Neutrophil (primary cell): ENCODE results near the gene NPLOC4.

Experiments used
- H3K27ac ChIP-seq: fragments of 200-600 bp; sonication (generic); 2 replicates; pipeline ENCODE4 v1.5.1; 2016; ENCODE audit warnings: mild to moderate bottlenecking, moderate library complexity
- H3K27me3 ChIP-seq: fragments of 200-600 bp; sonication (generic); 2 replicates; pipeline ENCODE4 v1.6.0; 2016; ENCODE audit warnings: mild to moderate bottlenecking
- H3K36me3 ChIP-seq: fragments of 200-600 bp; sonication (generic); 2 replicates; pipeline ENCODE4 v1.5.1; 2017
- H3K4me1 ChIP-seq, 2 experiments: fragments of 200-600 bp in 1 of 2; sonication (generic) in 1 of 2; 1 replicate in 1 of 2; 2 replicates in 1 of 2; pipeline versions ENCODE4 v1.5.1 to v1.6.1; 2013 to 2016; ENCODE audit warnings: low read depth in 1 of 2, low read length in 1 of 2, mild to moderate bottlenecking in 1 of 2, moderate library complexity in 1 of 2; ENCODE audit not compliant: control insufficient read depth in 1 of 2, insufficient read depth in 1 of 2
- H3K4me3 ChIP-seq, 2 experiments: fragments of 200-600 bp in 1 of 2; sonication (generic) in 1 of 2; 1 replicate in 1 of 2; 2 replicates in 1 of 2; pipeline ENCODE4 v1.5.1; 2013 to 2016; ENCODE audit warnings: low read depth in 1 of 2, low read length in 1 of 2, mild to moderate bottlenecking in 1 of 2, moderate library complexity in 1 of 2
- H3K9me3 ChIP-seq: fragments of 200-600 bp; sonication (generic); 2 replicates; pipeline ENCODE4 v1.5.1; 2016
- TF ChIP-seq, protein P1 (sequence below): fragments of 200-600 bp; sonication (generic); IDR thresholded peaks from 2 replicates; pipeline ENCODE4 v1.5.1; 2016; ENCODE audit warnings: antibody characterized with exemption

The NPLOC4 gene

DNA sequence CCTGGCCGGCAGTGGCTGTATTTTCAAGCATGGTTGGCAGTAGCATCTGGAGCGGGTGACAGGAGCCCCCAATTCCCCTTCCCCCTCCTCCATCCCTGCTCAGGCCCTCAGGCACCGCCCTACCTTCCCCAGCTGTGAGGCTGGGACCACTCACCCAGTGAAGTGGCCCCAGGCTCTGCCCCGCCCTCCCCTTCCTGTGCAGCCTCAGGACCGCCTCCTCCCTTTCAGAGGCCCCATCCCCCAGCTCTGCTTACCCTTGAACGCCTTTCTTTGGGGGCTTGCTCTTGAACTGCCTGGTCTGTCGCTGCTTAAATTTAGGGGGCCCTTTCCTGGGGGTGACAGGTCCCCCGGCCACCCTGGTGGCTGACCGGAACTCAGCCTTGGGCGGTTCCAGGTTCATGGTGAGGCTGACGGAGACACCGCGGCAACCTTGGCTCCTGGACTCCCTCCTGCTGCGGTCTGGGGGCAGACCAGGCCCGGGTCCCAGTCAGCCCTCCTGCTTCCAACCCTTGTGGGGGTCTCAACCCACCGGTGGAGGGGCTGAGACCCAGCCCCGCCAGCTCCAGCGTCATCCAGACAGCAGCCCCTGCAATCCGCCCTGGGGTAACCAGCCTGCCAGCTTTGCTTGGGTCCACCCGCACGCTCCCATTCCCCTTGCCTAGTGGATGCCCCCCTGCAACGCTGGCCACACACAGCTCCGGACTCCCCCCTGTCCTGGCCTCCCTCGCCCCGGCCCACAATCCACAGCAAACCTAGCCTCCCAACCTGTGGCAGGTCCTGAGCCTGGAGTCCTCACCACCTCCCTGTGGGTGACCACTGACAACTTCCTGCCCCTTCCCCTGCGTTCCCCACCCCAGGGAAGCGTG, 16.2 kb upstream of the NPLOC4 start:
- no peak overlapping the region for H3K27ac ChIP-seq

DNA sequence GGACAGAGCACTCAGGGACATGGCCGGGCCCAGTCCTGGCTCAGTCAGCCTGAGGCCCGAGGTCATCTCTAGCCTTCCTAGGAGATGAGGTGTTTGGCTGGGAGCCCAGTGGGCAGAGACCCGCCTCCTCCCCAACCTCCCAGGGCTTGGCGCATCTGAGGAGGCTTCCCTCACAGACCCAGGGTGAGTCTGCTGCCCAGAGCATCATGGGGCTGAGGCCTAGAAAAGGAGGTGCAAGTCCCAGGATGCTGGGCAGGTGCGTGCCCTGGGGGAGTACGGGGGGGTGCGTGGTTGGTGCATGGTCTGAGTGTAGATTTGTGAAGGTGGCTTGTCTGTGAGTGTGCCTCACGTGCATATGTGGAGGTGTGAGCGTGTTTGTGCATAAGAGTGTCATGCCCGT, 14.8 kb upstream of the NPLOC4 start:
- H3K27me3 ChIP-seq: peaks cover 56% of the 10 kb centered on the region
- H3K36me3 ChIP-seq: no peaks in the 10 kb centered on the region
- peaks cover 10% of the 10 kb centered on the region in 2 experiments for H3K4me1 ChIP-seq
- H3K27ac ChIP-seq: no peak overlapping the region
- peaks cover 7% of the 10 kb centered on the region for H3K9me3 ChIP-seq
- H3K4me3 ChIP-seq: no peak overlapping the region
- TF ChIP-seq, protein P1, sequence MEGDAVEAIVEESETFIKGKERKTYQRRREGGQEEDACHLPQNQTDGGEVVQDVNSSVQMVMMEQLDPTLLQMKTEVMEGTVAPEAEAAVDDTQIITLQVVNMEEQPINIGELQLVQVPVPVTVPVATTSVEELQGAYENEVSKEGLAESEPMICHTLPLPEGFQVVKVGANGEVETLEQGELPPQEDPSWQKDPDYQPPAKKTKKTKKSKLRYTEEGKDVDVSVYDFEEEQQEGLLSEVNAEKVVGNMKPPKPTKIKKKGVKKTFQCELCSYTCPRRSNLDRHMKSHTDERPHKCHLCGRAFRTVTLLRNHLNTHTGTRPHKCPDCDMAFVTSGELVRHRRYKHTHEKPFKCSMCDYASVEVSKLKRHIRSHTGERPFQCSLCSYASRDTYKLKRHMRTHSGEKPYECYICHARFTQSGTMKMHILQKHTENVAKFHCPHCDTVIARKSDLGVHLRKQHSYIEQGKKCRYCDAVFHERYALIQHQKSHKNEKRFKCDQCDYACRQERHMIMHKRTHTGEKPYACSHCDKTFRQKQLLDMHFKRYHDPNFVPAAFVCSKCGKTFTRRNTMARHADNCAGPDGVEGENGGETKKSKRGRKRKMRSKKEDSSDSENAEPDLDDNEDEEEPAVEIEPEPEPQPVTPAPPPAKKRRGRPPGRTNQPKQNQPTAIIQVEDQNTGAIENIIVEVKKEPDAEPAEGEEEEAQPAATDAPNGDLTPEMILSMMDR: no peak

More for the DNA sequence above, 16.2 kb upstream of the NPLOC4 start:
- TF ChIP-seq, protein P1: no peak
- Histone ChIP-seq H3K27me3 (peaks cover 42% of the 10 kb centered on the region), H3K9me3 (peaks cover 7% of the 10 kb centered on the region), H3K4me1 (peaks cover 10% of the 10 kb centered on the region in 2 experiments), H3K36me3 (no peaks in the 10 kb centered on the region), H3K4me3 (peak overlapping the region; percentile 37 to 50)

- TF ChIP-seq, protein P1: no peak
- no peak overlapping the region for H3K4me3 ChIP-seq
- H3K27ac ChIP-seq: no peak overlapping the region
- peaks cover 7% of the 10 kb centered on the region for H3K9me3 ChIP-seq
- H3K36me3 ChIP-seq: no peaks in the 10 kb centered on the region
- peaks cover 61% of the 10 kb centered on the region for H3K27me3 ChIP-seq
- peaks cover 10% of the 10 kb centered on the region in 2 experiments for H3K4me1 ChIP-seq
Measured at GRCh38 chr17:81650951-81651350, 14.0 kb upstream of the NPLOC4 start.

- Histone ChIP-seq H3K4me1 (peaks cover 9 to 10% of the 10 kb centered on the region in 2 experiments), H3K36me3 (no peaks in the 10 kb centered on the region), H3K27me3 (peaks cover 63% of the 10 kb centered on the region), H3K9me3 (peaks cover 7% of the 10 kb centered on the region), H3K4me3 (no peak overlapping the region), H3K27ac (no peak overlapping the region)
- TF ChIP-seq, protein P1: no peak
Measured at GRCh38 chr17:81648707-81649085, 11.8 kb upstream of the NPLOC4 start.

DNA sequence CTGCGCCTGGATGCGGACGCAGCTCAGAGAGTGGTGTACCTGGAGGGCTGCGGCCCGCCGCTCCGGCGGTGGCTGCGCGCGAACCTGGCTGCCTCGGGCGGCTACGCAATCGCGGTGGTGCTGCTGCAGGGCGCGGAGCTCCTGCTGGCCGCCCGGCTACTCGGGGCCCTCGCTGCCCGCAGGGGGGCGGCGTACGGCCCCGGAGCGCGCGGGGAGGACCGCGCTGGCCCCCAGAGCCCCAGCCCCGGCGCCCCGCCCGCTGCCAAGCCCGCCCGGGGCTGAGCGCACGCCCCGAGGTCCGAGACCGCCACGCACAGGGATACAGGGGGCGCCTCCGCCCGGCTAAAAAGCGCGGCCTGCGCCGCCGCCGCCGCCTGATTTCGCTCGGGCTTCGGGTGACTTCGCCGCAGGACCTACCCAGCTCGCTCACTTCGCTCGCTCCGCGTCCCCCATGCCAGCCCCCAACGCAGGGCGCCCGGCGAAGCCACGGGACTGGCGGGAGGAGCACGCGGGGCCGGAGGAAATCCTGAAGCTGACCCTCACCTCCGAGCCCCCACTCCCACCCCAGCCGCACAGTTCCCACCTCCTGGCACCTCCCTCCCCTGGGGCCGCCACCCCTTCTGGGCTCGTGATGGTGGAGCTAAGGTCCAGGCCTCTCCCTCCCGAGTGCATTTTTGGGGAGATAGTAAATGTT, 11.2 kb upstream of the NPLOC4 start:
- Histone ChIP-seq H3K9me3 (peaks cover 7% of the 10 kb centered on the region), H3K4me3 (no peak overlapping the region), H3K27ac (no peak overlapping the region), H3K36me3 (no peaks in the 10 kb centered on the region), H3K27me3 (peaks cover 57% of the 10 kb centered on the region), H3K4me1 (peaks cover 4 to 5% of the 10 kb centered on the region in 2 experiments)
- TF ChIP-seq, protein P1: no peak
